Caco-2 (cell line): ENCODE results near the gene MANF. TPM values are rescaled to one million over a fixed set of nuclear protein-coding genes. Genes with fewer than 3 reads are reported as not detected.
A peak's percentile ranks its signal among the peaks of the same experiment; 100 is the strongest.

Experiments used
- BruUV-seq: library from RNA; stranded (reverse); fragments of 400-500 nt; replicated peaks from 2 replicates; lab custom pipeline; 2021; lab: Mats Ljungman, UMichigan
- CTCF ChIA-PET: fragments of 300-600 bp; sonication (Branson Sonifier 250); formaldehyde crosslinking; loops from one replicate; lab custom pipeline; 2022; ENCODE audit warnings: antibody characterized with exemption; lab: Charles Lee
- POLR2A ChIA-PET: fragments of 300-600 bp; sonication (Branson Sonifier 250); formaldehyde crosslinking; loops from one replicate; lab custom pipeline; 2022; ENCODE audit warnings: antibody characterized with exemption; lab: Charles Lee
- DNase-seq, 2 experiments: peaks; one replicate each; pipeline versions ENCODE4 v3.0.0 to v3.0.0-alpha.2; 2020 to 2022
- H3K27me3 ChIP-seq: replicated peaks from 2 replicates; pipeline ENCODE4 v1.6.0; 2011; ENCODE audit warnings: low read length; ENCODE audit not compliant: control insufficient read depth, insufficient read depth
- H3K36me3 ChIP-seq: 2 replicates; pipeline ENCODE4 v1.5.1; 2011; ENCODE audit warnings: low read length; ENCODE audit not compliant: control insufficient read depth, insufficient read depth
- H3K4me1 ChIP-seq: fragments of 250-450 bp; sonication (Bioruptor Pico); 2 replicates; pipeline ENCODE4 v1.5.1; 2020; ENCODE audit warnings: mild to moderate bottlenecking
- H3K4me3 ChIP-seq: 2 replicates; pipeline ENCODE4 v1.5.1; 2011; ENCODE audit warnings: low read depth, mild to moderate bottlenecking, control low read depth, low read length
- H3K9me3 ChIP-seq: fragments of 250-450 bp; sonication (Bioruptor Pico); 2 replicates; pipeline ENCODE4 v1.5.1; 2020; ENCODE audit warnings: mild to moderate bottlenecking, moderate library complexity
- H3K27ac Mint-ChIP-seq: one replicate; pipeline ENCODE4 v1.8.0; 2022; ENCODE audit warnings: mixed read lengths; ENCODE audit not compliant: unreplicated experiment
- H3K27me3 Mint-ChIP-seq: one replicate; pipeline ENCODE4 v1.8.0; 2022; ENCODE audit warnings: mixed read lengths; ENCODE audit not compliant: insufficient read depth, unreplicated experiment
- H3K36me3 Mint-ChIP-seq: one replicate; pipeline ENCODE4 v1.8.0; 2022; ENCODE audit warnings: mild to moderate bottlenecking, mixed read lengths; ENCODE audit not compliant: insufficient read depth, unreplicated experiment
- H3K4me1 Mint-ChIP-seq: one replicate; pipeline ENCODE4 v1.8.0; 2022; ENCODE audit warnings: low read depth, mixed read lengths; ENCODE audit not compliant: unreplicated experiment
- H3K4me3 Mint-ChIP-seq: one replicate; pipeline ENCODE4 v1.8.0; 2022; ENCODE audit warnings: mild to moderate bottlenecking, moderate library complexity, mixed read lengths; ENCODE audit not compliant: unreplicated experiment
- H3K9me3 Mint-ChIP-seq: one replicate; pipeline ENCODE4 v1.8.0; 2022; ENCODE audit warnings: mixed read lengths; ENCODE audit not compliant: unreplicated experiment
- intact Hi-C: fragments of 100-400 bp; cut with micrococcal nuclease; formaldehyde crosslinking; loops from one replicate; pipeline ENCODE4 v1.10.0; 2022; ENCODE audit not compliant: unreplicated experiment
- total RNA-seq: library from RNA; stranded (reverse); gene quantifications from 2 replicates; pipeline ENCODE4 v1.2.3, GENCODE V29; 2022
- TF ChIP-seq, protein P1 (sequence below), 2 experiments: fragments of 200-600 bp in 1 of 2; IDR thresholded peaks; 1 replicate in 1 of 2; 2 replicates in 1 of 2; pipeline versions ENCODE4 v1.5.1 to v1.8.0; 2011 to 2022; ENCODE audit warnings: antibody characterized with exemption in 1 of 2, control low read depth in 1 of 2, inconsistent platforms in 1 of 2, low read depth in 1 of 2, low read length in 1 of 2, mild to moderate bottlenecking in 1 of 2, moderate library complexity in 1 of 2; ENCODE audit not compliant: insufficient read depth in 1 of 2, severe bottlenecking in 1 of 2, unreplicated experiment in 1 of 2

Gene MANF
- total RNA-seq, 1 experiment from 2014 or later, result 94.5 TPM

DNA sequence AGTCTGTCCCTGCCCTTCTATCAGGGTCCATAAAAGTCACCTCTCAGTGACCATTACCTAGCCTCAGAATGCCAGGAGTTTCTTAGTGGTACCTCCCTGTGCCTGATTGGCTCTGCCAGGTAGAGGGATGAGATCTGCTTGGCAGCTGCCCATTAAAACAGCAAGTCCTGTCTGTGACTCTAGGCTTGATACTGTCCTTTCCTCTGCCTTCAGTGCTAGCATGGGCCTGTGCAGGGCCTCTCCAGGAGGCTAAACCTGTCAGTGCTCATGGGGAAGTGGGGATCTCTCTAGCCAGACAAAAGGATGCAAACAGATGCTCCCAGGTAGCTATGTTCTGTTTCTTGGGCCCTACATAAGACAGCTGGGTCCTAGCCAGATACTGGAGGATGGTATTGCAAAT is 10.0 kb upstream of the MANF start:
- peak in 1 of 2 experiments; percentile 6 for DNase-seq
- intact Hi-C loops, result no loop called here
- no peaks in the 10 kb centered on the region for H3K9me3 ChIP-seq
- BruUV-seq, result no TSS peak
- POLR2A ChIA-PET, result no interaction called here
- no peak overlapping the region for H3K4me3 ChIP-seq
- H3K4me3 Mint-ChIP-seq, result no peak overlapping the region
- H3K27me3 Mint-ChIP-seq, result peaks cover 21% of the 10 kb centered on the region
- H3K36me3 Mint-ChIP-seq, result no peaks in the 10 kb centered on the region
- no peaks in the 10 kb centered on the region for H3K27me3 ChIP-seq
- CTCF ChIA-PET, result no interaction called here
- H3K9me3 Mint-ChIP-seq, result no peaks in the 10 kb centered on the region
- TF ChIP-seq, protein P1, sequence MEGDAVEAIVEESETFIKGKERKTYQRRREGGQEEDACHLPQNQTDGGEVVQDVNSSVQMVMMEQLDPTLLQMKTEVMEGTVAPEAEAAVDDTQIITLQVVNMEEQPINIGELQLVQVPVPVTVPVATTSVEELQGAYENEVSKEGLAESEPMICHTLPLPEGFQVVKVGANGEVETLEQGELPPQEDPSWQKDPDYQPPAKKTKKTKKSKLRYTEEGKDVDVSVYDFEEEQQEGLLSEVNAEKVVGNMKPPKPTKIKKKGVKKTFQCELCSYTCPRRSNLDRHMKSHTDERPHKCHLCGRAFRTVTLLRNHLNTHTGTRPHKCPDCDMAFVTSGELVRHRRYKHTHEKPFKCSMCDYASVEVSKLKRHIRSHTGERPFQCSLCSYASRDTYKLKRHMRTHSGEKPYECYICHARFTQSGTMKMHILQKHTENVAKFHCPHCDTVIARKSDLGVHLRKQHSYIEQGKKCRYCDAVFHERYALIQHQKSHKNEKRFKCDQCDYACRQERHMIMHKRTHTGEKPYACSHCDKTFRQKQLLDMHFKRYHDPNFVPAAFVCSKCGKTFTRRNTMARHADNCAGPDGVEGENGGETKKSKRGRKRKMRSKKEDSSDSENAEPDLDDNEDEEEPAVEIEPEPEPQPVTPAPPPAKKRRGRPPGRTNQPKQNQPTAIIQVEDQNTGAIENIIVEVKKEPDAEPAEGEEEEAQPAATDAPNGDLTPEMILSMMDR (IDR thresholded peaks at IDR 0.05; ENCODE audit: insufficient read depth in 1 of 2, low read depth in 1 of 2, low read length in 1 of 2, severe bottlenecking in 1 of 2, unreplicated experiment in 1 of 2), result no peak
- H3K27ac Mint-ChIP-seq, result no peak overlapping the region
- no peaks in the 10 kb centered on the region for H3K4me1 Mint-ChIP-seq
- no peaks in the 10 kb centered on the region for H3K4me1 ChIP-seq
- no peaks in the 10 kb centered on the region for H3K36me3 ChIP-seq

DNA sequence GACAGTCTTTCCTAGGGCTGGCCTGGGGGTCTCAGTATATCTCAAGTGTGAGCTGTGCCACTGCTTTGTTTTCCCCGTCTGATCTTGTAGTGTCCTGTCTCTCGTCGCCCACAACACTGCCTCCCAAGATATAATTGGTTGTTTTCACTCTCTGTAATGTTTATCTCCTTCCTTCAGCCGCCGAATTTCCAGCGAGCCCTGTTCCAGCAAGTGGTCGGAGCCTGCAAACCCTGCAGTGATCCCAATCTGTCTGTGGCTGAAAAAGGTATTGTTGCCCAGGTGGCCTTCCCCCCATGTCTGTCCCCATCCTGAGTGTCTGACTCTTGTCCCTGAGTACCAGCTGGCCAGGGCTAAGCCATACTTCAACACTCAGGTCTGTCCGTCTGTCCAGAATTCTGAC is 9.5 kb upstream of the MANF start:
- no peaks in the 10 kb centered on the region for H3K4me1 Mint-ChIP-seq
- ChIA-PET POLR2A (no interaction called here), CTCF (no interaction called here)
- no peak overlapping the region for H3K27ac Mint-ChIP-seq
- H3K36me3 Mint-ChIP-seq, result no peaks in the 10 kb centered on the region
- intact Hi-C loops, result no loop called here
- Histone ChIP-seq H3K9me3 (no peaks in the 10 kb centered on the region), H3K27me3 (no peaks in the 10 kb centered on the region), H3K36me3 (no peaks in the 10 kb centered on the region), H3K4me1 (no peaks in the 10 kb centered on the region), H3K4me3 (no peak overlapping the region)
- TF ChIP-seq, protein P1 (IDR thresholded peaks at IDR 0.05; ENCODE audit: insufficient read depth in 1 of 2, low read depth in 1 of 2, low read length in 1 of 2, severe bottlenecking in 1 of 2, unreplicated experiment in 1 of 2), result no peak
- H3K27me3 Mint-ChIP-seq, result peaks cover 21% of the 10 kb centered on the region
- H3K4me3 Mint-ChIP-seq, result no peak overlapping the region
- DNase-seq, result peak in 1 of 2 experiments; percentile 8
- H3K9me3 Mint-ChIP-seq, result no peaks in the 10 kb centered on the region
- BruUV-seq, result no TSS peak

DNA sequence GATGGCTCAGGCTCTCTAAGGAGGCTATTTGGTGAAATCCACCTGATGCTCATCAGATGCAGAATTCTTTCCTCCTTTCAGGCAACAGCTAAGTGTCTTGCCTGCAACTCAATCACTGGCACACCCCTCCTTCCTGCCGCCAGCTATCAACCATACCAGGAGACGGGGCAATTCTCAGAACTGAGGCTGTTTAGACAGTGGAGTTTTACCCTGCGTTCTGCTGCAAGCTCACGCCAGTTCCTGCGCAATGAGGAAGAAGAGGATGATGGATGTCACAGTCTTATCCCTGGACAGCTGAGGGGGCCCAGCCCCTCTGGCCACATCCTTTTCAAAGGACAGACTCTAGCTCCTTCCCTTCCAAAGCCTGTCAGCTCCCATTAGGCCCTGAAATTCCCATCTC is 7.0 kb upstream of the MANF start:
- H3K9me3 Mint-ChIP-seq, result no peaks in the 10 kb centered on the region
- H3K4me1 Mint-ChIP-seq, result no peaks in the 10 kb centered on the region
- TF ChIP-seq, protein P1 (IDR thresholded peaks at IDR 0.05; ENCODE audit: insufficient read depth in 1 of 2, low read depth in 1 of 2, low read length in 1 of 2, severe bottlenecking in 1 of 2, unreplicated experiment in 1 of 2), result no peak
- no peak overlapping the region for H3K4me3 Mint-ChIP-seq
- Histone ChIP-seq H3K36me3 (no peaks in the 10 kb centered on the region), H3K27me3 (no peaks in the 10 kb centered on the region), H3K9me3 (no peaks in the 10 kb centered on the region), H3K4me3 (no peak overlapping the region), H3K4me1 (no peaks in the 10 kb centered on the region)
- no peak overlapping the region for H3K27ac Mint-ChIP-seq
- no peaks in the 10 kb centered on the region for H3K36me3 Mint-ChIP-seq
- BruUV-seq, result no TSS peak
- CTCF ChIA-PET, result interaction anchor here (0.8 to 1.7 kb wide), 2 partner anchors 278 to 1008 kb away, joined by 3 to 4 read pairs; no protein-coding TSS in a partner anchor
- peak in 1 of 2 experiments; percentile 12 for DNase-seq
- POLR2A ChIA-PET, result no interaction called here
- intact Hi-C loops, result no loop called here
- peaks cover 17% of the 10 kb centered on the region for H3K27me3 Mint-ChIP-seq
